Measurements from ENCODE around the gene PARD6G.

PARD6G gene

GRCh38 chr18:80205294-80205693 lies 42.0 kb downstream of the PARD6G start:
- DNase-seq, result no peak

GRCh38 chr18:80204142-80204541 lies 43.2 kb downstream of the PARD6G start:
- no peak for DNase-seq

- DNase-seq, result no peak
Observed at GRCh38 chr18:80203249-80203648, 44.1 kb downstream of the PARD6G start.

- DNase-seq, result no peak
Observed at GRCh38 chr18:80202264-80202998, 44.9 kb downstream of the PARD6G start.

GRCh38 chr18:80201739-80202138 lies 45.6 kb downstream of the PARD6G start:
- no peak for DNase-seq

- DNase-seq, result no peak
Observed at GRCh38 chr18:80200932-80201672, 46.2 kb downstream of the PARD6G start.

GRCh38 chr18:80200171-80200931 lies 47.0 kb downstream of the PARD6G start:
- DNase-seq, result no peak

GRCh38 chr18:80198994-80199748 lies 48.1 kb downstream of the PARD6G start:
- no peak for DNase-seq

- no peak for DNase-seq
Observed at GRCh38 chr18:80198391-80198790, 48.9 kb downstream of the PARD6G start.

GRCh38 chr18:80197528-80197927 lies 49.8 kb downstream of the PARD6G start:
- no peak for DNase-seq

- peak; percentile 67 for DNase-seq
Observed at GRCh38 chr18:80196528-80197320, 50.6 kb downstream of the PARD6G start.

- DNase-seq, result no peak
Observed at GRCh38 chr18:80194874-80195570, 52.3 kb downstream of the PARD6G start.

GRCh38 chr18:80193701-80194100 lies 53.6 kb downstream of the PARD6G start:
- no peak for DNase-seq

GRCh38 chr18:80192653-80193385 lies 54.5 kb downstream of the PARD6G start:
- DNase-seq, result no peak

- no peak for DNase-seq
Observed at GRCh38 chr18:80191907-80192652, 55.2 kb downstream of the PARD6G start.

- DNase-seq, result no peak
Observed at GRCh38 chr18:80191264-80191663, 56.0 kb downstream of the PARD6G start.

- DNase-seq, result no peak
Observed at GRCh38 chr18:80190311-80190710, 57.0 kb downstream of the PARD6G start.

GRCh38 chr18:80189531-80189865 lies 57.8 kb downstream of the PARD6G start:
- DNase-seq, result no peak

GRCh38 chr18:80188643-80189530 lies 58.4 kb downstream of the PARD6G start:
- DNase-seq, result peak; percentile 57
